ENCODE results near the gene ACTN4.

- TF ChIP-seq CTCF (IDR thresholded peaks at IDR 0.05) (no peak), POLR2AphosphoS5 (IDR thresholded peaks at IDR 0.05) (no peak), EP300 (IDR thresholded peaks at IDR 0.05) (no peak)
Observed at GRCh38 chr19:38639679-38640078, 7.8 kb upstream of the ACTN4 start.
